Epithelial cell of prostate (primary cell): ENCODE measurements around the gene SIRPA.
"Not testable (repeated sequence)": the region's sequence is repeated elsewhere in the genome, so short reads cannot be mapped to it uniquely, and the experiment has no call there.

Experiments
- DNase-seq: peaks from one replicate; pipeline ENCODE4 v3.0.0-alpha.2; 2011; ENCODE audit warnings: low read depth, low spot score
- H3K27ac ChIP-seq: fragments of 450-650 bp; 2 replicates; pipeline ENCODE4 v1.5.1; 2017; ENCODE audit warnings: mild to moderate bottlenecking

The SIRPA gene

GRCh38 chr20:1902188-1902587 is 7.0 kb downstream of the SIRPA start:
- DNase-seq, result no peak
- no peak overlapping the region for H3K27ac ChIP-seq

- no peak overlapping the region for H3K27ac ChIP-seq
- no peak for DNase-seq
These were observed 8.9 kb downstream of the SIRPA start for GRCh38 chr20:1904135-1904534.

GRCh38 chr20:1905009-1905408 is 9.8 kb downstream of the SIRPA start:
- H3K27ac ChIP-seq, result no peak overlapping the region
- DNase-seq, result no peak

- H3K27ac ChIP-seq, result no peak overlapping the region
- no peak for DNase-seq
These were observed 10.5 kb downstream of the SIRPA start for GRCh38 chr20:1905693-1906092.

- H3K27ac ChIP-seq, result no peak overlapping the region
- DNase-seq, result no peak
These were observed 11.3 kb downstream of the SIRPA start for GRCh38 chr20:1906361-1907051.

GRCh38 chr20:1907586-1907985 is 12.4 kb downstream of the SIRPA start:
- no peak for DNase-seq
- no peak overlapping the region for H3K27ac ChIP-seq

GRCh38 chr20:1908191-1908590 is 13.0 kb downstream of the SIRPA start:
- H3K27ac ChIP-seq, result no peak overlapping the region
- no peak for DNase-seq

- DNase-seq, result no peak
- no peak overlapping the region for H3K27ac ChIP-seq
These were observed 13.9 kb downstream of the SIRPA start for GRCh38 chr20:1909097-1909496.

GRCh38 chr20:1911536-1911935 is 16.3 kb downstream of the SIRPA start:
- no peak for DNase-seq
- H3K27ac ChIP-seq, result peak overlapping the region; percentile 7

- DNase-seq, result peak; percentile 34
- peak overlapping the region; percentile 7 for H3K27ac ChIP-seq
These were observed 16.8 kb downstream of the SIRPA start for GRCh38 chr20:1912053-1912452.

- no peak for DNase-seq
- no peak overlapping the region for H3K27ac ChIP-seq
These were observed 17.4 kb downstream of the SIRPA start for GRCh38 chr20:1912646-1913045.

GRCh38 chr20:1915233-1915632 is 20.0 kb downstream of the SIRPA start:
- H3K27ac ChIP-seq, DNase-seq: not testable (repeated sequence)

GRCh38 chr20:1915725-1916124 is 20.5 kb downstream of the SIRPA start:
- H3K27ac ChIP-seq, result no peak overlapping the region
- no peak for DNase-seq

- DNase-seq, result no peak
- H3K27ac ChIP-seq, result no peak overlapping the region
These were observed 22.6 kb downstream of the SIRPA start for GRCh38 chr20:1917786-1918185.

GRCh38 chr20:1918491-1919165 is 23.4 kb downstream of the SIRPA start:
- no peak overlapping the region for H3K27ac ChIP-seq
- no peak for DNase-seq

GRCh38 chr20:1920252-1920651 is 25.0 kb downstream of the SIRPA start:
- DNase-seq, result no peak
- no peak overlapping the region for H3K27ac ChIP-seq

GRCh38 chr20:1920826-1921225 is 25.6 kb downstream of the SIRPA start:
- H3K27ac ChIP-seq, result no peak overlapping the region
- DNase-seq, result no peak

GRCh38 chr20:1921985-1922384 is 26.8 kb downstream of the SIRPA start:
- H3K27ac ChIP-seq, DNase-seq: not testable (repeated sequence)

- no peak for DNase-seq
These were observed 27.6 kb downstream of the SIRPA start for GRCh38 chr20:1922786-1923185.

GRCh38 chr20:1924910-1925861 is 30.0 kb downstream of the SIRPA start:
- H3K27ac ChIP-seq, result no peak overlapping the region
- DNase-seq, result no peak

More at GRCh38 chr20:1922786-1923185, 27.6 kb downstream of the SIRPA start:
- H3K27ac ChIP-seq, result no peak overlapping the region

GRCh38 chr20:1926237-1926636 is 31.0 kb downstream of the SIRPA start:
- no peak for DNase-seq
- H3K27ac ChIP-seq, result no peak overlapping the region
